Activated CD4-positive, alpha-beta T cell treated with anti-CD3 and anti-CD28 coated beads, Interleukin-10, Interleukin-2, amounts not matched to agents 100 ng/mL and 50 ng/mL, durations not matched to agents 16 hours and 8 hours (primary cell): Measurements from ENCODE around the gene SEMA3E.
A peak's percentile ranks its signal among the peaks of the same experiment; 100 is the strongest.
"Not testable (repeated sequence)": the region's sequence is repeated elsewhere in the genome, so short reads cannot be mapped to it uniquely, and the experiment has no call there.

Source experiments
- DNase-seq: peaks from one replicate; pipeline ENCODE4 v3.0.0-alpha.2; 2020

SEMA3E gene

DNA sequence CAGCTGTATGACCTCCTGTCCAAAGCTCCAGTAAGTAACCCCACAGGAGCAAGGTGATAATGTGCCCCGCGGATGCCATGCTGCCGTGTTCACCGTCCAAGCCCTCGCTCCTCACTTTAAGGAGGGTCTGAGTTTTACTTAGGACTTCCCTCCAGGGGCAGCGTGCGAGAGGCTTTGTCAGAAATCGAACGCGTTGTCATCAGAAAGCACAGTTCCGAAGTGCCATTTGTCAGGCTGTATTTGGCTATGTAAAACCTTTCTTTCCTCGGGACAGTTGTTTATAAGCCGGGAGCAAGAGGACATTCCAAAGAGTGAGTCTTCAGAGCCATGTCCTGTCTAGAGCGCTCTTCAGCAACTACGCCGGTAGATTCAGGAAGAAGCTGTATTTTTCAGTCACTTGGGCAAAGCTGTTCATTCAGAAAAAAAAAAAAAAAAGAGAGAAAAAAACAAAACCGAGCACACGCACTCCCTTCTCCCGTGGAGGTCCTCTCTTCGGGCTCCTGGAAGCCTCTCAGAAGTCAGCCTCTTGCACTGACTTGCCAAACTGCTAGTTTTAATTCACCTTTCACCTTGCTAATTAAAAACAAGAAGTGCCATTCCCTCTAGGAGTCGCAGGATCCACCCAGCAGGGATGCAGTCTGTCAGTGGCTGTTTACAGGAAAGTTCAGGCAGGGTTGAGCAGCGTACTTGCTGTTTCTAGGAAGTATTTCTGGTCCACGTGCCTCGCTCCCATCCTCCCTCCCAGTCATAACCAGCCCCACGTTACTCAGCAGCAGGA lies at the start of gene SEMA3E:
TSS of gene SEMA3E (minus strand) at position 676 of the 778 bp plus-strand sequence.
- no peak for DNase-seq

DNA sequence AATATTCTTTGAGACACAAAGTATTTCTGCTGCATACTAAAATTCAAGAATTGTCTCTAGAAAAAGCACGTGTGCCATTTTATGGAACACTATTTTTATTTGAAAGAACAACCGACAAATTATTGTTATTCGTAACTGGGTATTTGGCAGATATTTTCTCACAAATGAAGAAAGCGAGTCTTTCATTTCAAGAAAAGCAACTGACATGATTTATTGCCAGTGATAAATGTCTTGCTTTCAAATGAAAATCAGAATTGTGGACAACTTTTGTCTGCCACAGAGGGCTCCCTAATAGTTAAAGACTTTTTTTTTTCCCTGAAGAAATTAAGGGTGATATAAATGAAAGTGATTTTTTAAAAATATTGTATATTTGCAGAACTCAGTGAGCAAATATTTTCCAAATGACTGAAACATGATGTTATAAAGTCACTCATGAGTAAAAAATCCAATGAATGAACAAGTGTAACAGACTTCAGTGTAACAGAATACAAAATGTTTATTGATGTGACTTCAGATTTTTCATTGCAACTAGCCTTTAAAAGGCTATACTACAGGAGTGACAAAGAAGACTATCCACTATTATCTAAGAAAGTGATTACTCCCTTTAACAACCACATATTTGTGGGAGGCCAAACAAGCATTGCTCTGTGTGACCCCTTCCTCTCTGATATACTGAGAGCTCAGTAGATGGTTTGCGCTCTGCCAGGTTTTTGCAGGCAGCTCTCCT lies 49.0 kb upstream of the SEMA3E start:
- DNase-seq: no peak

DNA sequence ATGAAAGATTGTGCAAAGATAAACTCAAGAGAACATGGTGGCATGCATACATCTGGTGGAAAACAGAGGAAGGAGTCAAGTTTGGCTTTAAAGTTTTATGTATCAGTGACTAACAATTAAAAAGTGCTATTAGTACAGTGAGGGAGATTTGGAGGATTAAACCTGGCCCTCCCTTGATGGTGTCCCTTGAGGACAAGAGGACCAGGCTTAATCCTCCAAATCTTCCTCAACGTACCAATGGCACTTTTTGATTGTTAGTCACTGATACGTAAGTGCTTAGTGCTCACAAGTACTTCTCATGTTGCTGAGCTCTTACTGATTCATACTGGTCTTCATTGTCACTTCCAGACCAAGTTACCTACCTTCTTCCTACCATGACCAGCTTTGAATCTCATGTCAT lies 47.2 kb upstream of the SEMA3E start:
- DNase-seq: no peak

DNA sequence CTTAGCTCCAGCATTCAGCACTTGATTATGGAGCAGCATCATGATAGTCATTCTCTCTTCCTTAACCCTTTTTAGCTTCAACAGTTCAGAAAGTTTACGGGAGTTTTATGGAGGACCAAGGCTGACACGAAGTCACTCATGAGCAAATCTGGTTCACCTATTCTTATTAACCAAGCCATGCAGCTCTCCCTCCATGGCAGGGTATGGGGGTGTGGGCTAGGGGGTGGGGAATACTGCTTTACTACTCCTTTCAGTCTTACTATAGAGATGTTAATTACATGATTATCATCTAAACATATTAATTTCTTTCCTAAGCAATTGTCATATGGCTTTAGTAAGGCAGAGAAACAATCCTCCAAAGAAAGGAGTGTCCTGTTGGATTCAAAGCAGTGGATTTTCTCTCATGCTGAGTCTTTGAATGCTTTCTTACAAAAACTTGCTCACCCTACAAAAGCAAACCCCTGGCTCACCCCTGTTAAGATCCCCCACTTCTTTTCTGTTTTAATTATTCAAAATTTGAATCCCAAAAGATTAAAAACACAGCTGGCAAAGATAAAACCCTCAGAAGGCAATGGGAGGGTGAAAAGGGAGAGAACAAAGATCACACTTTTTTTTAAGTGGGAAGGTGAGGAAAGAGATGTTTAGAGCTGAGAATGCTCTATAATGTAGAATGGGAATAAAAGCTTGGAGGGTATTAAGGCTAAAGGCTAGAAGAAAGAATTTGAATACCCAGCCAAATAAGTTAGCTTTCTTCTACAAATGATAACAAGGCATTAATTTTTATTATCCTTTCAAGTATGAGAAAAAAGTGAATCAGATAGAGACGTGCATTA lies 46.4 kb upstream of the SEMA3E start:
- no peak for DNase-seq

DNA sequence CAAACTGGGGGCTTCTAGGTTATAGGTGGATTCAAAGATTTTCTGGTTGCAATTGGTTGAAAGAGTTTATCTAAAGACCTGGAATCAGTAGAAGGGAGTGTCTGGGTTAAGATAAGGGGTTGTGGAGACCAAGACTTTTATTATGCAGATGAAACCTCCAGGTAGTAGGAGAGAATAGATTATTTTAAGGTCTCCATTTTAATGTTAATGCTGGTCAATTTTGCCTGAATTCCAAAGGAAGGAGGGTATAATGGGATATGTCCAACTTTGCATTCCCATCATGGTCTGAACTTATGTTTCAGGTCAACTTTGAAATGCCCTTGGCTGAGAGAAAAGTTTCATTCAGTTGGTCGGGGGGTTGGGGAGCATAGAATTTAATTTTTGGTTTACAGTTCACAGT lies 44.3 kb upstream of the SEMA3E start:
- DNase-seq: no peak

DNA sequence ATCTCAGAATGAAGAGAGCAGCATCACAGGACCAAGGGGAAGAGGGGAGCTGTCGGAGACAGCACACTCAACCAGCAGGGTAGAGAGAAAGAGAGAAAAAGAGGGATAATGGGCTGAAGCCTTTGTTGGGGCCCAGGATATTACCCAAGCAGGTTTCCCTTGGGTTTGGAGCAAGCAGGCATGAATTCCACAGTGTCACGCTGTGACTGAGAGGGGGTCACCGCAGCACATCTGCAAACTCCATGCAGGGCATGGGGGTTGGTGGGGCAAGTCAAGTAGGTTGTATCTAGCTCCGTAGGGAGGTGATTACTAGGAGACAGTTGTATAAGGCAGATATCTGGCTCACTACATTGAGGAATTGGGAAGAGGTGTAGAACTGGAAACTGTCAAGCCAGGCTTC lies 42.2 kb upstream of the SEMA3E start:
- DNase-seq: no peak

DNA sequence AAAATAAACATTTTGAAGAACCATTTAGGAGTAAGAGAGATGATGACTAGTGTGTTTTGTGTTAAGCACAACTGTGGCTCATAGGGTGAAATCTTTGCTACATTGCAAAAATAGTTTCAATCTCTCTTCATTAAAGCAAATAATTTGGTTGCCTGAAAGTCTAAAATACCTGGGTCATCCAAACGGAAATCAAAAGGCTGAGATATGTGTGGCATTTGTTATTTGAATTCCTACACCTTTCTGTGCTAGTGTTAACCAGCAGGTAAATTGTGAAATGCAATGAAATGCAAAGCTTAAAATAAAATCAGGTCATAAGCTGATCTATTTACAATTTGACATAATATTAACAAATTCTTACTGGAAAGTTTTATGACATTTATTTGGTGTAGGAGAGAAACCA lies 40.9 kb upstream of the SEMA3E start:
- no peak for DNase-seq

DNA sequence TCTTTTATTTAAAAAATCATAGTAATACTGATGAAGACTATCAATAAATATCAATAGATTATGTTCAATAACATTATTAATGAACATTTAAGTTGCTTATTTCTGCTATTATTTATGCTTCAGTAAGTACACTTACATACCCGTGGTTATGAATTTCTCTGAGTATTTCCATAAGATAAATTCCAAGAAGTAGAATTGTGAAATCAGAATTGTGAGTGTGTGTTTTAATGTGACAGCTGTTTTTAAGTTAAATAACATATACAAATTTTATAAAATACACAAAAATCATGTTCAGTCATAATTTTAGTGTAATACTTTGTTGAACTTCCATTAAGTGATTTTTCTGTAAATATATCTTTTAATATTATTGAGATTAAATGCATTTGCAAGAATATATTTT lies 37.5 kb upstream of the SEMA3E start:
- DNase-seq: no peak

DNA sequence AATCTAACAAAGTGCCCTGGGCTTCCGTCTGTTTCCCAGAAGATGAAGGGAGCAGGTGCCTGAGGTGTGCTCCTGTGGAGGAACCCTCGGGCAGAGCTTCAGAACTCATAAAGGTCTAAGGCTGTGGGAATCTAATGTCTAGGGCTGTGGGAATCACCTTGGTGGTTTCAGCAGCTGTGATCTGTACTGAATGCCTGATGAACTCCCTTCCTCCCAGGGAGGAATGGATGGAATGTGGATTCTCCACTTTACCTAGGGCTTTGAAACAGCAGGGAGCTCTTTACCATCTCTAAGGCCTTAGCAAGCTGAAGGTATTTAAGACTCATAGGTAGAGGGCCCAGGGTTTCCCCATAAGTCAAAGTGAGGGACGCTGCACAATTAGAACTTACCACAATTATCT lies 36.0 kb upstream of the SEMA3E start:
- DNase-seq: no peak

DNA sequence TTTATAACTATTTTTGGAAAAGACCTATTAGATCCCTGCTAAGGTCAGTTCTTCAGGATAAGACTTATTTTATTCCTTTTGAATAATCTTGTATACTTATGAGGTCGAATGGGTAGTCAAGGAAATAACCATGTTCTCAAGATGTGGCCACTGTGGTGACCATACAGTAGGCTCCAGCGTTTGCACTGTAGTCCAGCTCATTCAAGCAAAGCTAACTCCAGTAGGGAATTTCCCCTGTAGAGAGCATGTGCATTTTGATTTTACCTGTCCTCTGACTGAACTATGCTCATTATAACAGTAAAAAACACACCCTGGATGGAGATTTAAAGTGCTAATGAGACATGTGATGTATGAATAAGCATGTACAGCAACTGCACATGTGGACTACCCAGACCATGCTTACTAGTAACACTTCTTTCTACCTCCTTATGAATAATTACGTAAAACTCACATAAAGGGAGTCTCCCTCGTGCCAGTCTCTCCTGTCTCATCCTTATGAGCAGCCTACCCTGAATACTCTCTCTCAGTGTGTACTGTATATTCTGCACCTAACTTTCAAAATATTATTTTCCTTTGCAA lies 32.4 kb upstream of the SEMA3E start:
- DNase-seq: no peak

DNA sequence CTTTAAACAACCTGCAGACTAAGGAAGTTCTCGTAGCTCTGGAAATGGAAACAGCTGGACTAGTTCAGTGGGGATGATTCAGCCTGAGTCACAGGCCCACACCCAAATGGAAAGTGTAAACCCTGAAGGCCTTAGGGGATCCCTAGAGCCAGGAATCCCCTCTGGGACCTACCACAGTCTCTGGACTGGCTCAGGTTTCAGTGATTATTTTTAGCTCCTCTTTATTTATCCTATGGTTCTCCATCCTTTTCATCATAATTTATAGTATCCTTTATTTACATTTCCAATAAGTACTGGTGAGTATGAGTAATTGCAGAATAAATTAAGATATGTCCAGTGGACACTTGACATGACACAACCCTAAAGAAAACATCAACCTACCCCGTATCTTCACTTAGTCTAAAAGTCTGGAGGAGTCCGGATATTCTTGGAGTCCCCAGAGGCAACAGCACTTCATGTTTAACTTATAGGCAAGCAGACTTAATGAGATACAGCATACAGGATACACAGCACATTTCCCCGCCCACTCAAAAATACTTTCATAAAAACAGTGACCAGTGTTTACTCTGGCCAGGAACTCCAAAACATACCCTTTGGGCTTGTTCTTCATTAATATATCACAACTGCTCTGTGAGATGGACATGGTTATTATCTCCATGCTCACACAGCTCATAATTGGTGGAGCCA lies 28.4 kb upstream of the SEMA3E start:
- no peak for DNase-seq

DNA sequence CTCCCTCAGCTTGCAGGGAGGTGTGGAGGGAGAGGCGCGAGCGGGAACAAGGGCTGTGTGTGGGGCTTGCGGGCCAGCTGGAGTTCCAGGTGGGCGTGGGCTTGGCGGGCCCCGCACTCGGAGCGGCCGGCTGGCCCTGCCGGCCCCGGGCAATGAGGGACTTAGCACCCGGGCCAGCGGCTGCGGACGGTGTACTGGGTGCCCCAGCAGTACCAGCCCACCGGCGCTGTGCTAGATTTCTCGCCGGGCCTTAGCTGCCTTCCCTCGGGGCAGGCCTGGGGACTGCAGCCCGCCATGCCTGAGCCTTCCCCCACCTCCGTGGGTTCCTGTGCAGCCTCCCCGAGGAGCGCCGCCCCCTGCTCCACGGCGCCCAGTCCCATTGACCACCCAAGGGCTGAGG lies 24.4 kb upstream of the SEMA3E start:
- not testable (repeated sequence) for DNase-seq

DNA sequence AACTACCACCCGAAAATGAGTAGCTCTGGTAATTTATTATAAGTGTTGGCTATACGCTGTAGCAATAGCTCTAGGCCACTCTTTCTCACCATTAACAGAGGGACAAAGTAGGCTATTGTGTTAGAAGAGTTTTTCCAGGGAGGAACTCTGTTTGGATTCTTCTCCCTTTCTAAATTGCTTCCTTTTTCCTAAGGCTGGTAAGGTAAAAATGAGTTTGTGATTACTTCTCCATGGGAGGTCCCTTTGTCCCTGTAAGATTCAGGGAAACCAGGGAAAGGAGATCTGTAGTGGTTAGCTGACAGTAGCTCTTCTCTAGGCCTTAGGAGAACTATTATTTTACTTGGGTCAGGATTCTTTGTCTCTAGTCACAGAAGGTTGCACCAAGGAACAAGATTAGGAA lies 23.2 kb upstream of the SEMA3E start:
- no peak for DNase-seq

DNA sequence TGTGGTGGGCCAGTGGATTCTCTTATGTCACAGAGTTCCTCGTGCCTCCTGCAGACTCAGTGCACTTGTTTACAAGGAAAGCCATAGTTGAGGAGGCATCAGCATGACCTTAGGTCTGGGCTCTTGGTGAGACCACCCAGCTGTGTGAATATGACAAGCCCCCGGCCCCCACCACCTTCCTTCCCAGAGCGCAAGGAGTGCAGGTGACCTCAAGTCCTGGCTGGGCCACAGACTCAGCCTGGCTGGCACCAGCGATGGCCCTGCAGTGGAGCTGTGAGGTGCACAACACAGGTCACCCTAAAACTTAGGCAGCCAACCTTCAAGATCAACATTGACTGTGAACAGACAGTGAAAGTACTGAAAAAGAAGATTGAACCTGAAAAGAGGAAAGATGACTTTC lies 14.2 kb upstream of the SEMA3E start:
- DNase-seq: no peak

DNA sequence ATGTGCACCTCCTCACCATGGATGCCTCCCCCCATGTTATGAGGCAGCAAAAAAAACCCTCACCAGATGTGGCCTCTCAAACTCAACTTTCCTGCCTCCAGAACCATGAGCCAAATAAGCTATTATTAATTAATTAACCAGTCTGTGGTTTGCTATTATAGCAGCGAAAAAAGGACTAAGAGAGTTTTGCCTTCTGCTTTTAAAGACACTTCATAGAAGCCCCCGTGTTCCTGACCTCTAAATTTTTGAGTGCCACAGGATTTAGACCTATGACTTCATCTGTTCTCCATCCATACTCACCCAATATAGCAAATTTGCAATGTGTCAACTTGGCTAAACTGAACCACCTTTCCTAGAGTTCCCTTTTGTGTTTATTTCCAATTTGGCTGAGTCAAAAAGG lies 9.2 kb upstream of the SEMA3E start:
- no peak for DNase-seq

DNA sequence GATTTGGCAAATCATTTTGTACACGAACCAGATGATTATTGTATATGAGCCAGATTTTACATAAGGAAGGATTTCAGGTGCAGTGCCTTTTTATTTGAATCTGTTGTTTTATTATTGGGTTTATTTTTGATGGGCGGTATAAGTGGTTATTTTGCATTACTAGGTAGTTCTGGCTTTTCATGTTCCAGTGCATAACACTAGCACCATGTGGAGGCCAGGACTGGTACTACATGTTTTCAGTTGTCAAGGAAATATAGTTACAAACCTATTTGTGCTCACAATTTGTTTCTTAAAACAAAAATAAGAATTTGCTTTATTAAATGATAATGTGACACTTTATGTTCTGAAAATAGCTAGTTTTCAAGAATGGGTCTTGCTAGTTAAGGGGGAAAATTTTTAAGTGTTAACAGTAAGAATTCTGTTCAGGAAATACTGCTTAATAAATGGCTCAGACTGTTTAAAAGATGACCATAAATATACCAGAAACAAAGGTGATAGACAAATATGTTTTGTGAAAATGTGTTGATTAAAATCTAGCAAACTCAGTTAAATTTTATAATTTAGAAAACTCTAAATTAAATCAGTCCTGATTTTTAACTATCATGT lies 7.1 kb upstream of the SEMA3E start:
- DNase-seq: peak; percentile 1

DNA sequence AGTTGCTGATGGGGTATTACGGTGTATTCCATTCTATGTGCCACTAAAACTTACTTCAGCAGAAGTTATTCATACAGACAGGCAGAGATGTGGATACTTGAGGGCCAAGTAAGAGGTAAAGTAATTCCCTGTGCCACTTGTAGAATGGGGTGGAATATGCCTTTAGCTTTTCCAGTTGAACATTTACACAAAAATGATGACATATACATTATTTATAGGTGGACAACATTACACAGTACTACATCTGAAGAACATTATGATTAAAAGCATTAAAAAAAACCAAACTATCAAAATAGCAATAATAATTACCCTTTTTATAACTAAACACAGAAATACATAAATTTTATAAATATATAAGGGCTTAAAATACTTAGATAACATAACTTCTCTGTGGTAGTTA lies 3.5 kb upstream of the SEMA3E start:
- no peak for DNase-seq

DNA sequence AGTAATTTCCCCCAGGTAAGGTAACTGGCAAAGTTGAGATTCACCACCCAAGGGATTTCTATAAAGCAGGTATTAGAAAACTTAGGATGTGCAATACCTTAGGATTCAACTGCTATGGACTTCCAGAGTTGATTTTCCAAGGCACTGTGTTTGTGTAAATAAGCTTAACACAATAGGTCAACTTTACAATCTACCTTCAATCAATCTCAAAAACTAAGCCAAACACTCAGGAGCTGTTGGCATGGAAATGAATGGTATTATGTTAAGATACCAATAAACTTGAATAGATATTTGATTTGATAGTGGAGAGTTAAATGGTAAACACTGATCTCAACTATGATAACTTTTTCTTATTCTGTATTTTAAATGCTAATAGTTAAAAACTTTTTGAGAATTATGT lies 762 bp upstream of the SEMA3E start:
- no peak for DNase-seq

DNA sequence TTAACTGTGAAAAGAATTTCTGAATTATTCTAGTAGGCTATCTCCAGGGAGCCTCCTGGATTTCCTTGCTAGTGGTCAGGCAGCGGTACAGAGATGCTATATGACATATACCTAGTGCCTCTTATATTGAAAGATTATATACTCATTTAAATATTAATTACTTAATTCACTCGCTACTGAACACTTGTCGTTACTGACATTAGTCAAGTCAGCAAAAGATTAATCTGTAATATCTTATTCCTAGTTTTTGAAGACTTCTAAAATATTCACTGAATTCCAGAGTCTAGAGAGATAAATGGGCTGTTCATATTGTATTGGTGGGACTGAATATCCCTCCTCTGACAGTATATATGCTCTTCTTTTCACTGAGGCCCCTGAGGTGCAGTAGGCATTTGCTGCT lies 2.9 kb downstream of the SEMA3E start:
- DNase-seq: no peak

DNA sequence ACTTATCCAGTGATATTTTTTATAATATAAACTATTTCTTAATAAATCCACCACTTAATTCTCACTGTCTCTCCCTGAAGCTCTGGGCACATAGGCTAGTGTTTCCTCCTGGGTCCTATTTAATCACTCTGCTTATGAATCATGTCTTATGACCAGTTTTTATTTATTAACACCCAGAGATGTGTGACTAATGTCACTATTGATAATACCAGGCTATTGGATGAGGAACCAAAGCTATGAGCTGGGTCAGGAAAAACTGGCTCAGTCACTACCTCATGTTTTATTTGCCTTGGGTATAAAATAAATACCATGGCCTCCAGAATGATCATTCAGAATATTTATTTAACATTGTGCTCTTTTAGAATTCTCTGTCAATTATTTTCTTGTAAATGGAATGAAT lies 5.2 kb downstream of the SEMA3E start:
- no peak for DNase-seq

DNA sequence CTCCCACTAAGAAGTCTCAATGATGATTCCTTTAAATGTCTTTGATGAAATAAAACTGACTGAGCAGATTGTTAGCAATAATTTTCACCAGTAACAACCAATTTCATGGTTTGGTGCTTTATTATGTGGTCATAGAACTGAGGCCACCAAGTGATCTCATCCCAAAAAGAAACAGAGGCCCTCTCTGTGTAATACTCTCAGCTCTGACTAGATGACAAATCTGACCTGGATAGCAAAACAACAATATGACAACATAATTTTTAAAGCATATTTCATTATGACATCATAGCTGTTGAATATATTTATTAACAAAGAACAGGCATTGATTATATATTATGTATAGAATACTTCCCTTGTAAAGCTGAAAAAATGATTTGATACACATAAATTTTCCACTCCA lies 5.9 kb downstream of the SEMA3E start:
- DNase-seq: no peak
